ENCODE results near the gene SMIM24. TPM values are rescaled to one million over a fixed set of nuclear protein-coding genes. Genes with fewer than 3 reads are reported as not detected.
"Not testable (repeated sequence)": the region's sequence is repeated elsewhere in the genome, so short reads cannot be mapped to it uniquely, and the experiment has no call there.

SMIM24 gene
- total RNA-seq, 1 donor from 2014 or later: not detected

DNA sequence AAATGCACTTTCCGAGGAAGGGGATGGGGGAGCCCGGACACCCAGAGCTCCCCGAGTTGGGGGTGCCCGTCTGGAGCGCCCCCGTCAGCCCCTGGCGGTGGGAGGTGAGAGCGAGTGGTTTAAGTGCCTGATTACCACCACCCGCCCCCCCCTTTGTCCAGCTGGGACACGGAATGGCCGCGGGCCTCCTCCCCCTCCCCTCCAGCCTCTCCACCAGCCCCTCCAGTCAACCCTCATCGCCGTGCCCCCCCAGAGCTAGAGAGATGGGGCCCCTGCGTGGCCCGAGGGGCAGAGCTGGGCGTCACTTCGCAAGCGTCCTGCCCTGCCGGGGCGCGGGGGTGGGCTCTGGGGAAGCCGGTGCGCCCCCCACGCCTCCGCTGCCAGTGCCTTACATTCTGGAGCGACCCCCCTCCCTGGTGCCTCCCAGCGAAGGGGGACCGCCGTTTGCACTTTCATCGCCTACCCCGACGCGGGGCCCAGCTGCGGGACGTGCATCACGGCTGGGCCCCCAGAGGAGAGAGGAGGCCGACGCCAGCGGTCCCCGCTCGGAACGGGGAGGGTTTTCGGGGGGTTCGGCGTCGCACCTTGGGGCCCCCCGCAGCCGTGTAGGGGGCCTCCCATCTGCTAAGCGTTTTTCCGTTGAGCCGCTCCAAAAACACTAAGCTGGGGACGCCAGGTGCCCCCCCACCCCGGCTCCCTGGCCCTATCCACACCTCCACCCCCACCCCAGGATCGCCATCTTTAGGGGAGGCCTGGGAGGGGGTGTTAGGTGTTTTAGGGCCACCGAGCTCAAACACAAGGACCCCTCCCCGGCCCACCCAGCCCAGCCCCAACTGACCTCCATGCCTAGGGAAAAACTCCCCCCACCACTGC lies 16.4 kb downstream of the SMIM24 start:
- peak; percentile 69 for DNase-seq (ENCODE audit: missing footprints)
- no peak for ATAC-seq
- intact Hi-C loops (cut with DNase I): no loop called here

DNA sequence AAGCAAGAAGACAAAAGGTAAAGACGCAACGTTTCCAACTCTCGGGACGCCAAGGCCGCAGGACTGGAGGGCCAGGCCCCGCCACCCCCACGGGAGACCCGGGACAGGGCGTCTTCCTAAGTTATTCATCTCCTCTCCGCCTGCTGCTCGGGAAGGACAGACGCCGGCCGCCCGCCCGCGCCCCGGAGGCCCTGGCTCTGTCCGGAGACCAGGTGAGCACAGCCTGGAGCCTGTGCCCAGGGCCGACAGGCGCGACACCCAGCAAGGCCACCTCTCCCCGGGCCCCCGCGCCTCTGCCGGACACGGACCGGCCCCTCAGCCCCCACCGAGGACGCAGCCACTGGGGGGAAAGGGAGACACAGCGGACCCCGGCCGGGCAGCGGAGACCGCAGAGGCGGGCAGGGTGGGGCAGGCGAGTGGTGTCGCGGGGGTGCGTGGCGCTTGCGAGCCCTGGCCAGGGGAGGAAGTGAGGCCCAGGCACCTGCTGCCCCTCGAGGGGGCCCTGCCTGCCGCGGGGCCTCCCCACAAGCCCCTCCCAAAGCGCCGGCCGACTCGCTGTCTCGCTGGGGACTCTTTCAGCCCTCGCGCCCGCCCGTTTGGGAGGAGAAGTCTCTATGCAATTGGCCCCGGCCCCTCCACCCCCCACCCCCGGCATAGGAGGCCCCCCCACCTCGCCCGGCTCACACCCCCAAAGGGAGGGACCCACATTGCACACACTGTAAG lies 17.2 kb downstream of the SMIM24 start:
- no peak for ATAC-seq
- intact Hi-C loops (cut with DNase I): no loop called here
- DNase-seq (ENCODE audit: missing footprints): peak; percentile 53

DNA sequence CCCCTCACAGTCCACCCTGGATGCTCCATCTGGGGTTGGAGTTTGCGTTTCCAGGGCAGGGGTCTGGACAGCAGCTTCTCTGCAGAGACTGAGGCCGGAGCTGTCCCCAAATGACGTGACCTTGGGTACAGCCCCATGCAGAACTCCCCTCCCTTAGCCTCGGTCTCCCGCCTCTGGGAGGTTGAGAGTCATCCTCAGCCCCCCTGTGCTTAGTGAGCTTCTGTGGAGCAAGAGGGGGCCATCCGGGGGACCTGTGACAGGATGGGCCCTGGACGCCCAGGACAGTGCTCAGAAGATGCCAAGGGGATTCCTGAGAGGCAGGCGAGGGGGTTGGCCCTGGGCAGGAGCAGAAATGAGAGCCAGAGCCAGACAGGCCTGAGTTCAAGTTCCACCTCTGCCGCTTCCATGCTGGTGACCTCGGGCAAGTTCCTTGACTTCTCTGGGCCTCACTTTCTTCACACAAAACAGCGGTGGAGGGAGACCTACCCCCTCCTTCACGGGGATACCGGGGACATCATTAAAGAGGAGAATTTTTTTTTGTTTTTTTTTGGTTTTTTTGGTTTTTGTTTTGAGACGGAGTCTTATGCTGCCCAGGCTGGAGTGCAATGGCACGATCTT lies 20.3 kb downstream of the SMIM24 start:
- ATAC-seq (no peak), DNase-seq (ENCODE audit: missing footprints) (peak; percentile 30)
- intact Hi-C loops (cut with DNase I): loop anchor here (2.0 kb wide), 1 partner anchor 25 kb away; no protein-coding TSS in a partner anchor

DNA sequence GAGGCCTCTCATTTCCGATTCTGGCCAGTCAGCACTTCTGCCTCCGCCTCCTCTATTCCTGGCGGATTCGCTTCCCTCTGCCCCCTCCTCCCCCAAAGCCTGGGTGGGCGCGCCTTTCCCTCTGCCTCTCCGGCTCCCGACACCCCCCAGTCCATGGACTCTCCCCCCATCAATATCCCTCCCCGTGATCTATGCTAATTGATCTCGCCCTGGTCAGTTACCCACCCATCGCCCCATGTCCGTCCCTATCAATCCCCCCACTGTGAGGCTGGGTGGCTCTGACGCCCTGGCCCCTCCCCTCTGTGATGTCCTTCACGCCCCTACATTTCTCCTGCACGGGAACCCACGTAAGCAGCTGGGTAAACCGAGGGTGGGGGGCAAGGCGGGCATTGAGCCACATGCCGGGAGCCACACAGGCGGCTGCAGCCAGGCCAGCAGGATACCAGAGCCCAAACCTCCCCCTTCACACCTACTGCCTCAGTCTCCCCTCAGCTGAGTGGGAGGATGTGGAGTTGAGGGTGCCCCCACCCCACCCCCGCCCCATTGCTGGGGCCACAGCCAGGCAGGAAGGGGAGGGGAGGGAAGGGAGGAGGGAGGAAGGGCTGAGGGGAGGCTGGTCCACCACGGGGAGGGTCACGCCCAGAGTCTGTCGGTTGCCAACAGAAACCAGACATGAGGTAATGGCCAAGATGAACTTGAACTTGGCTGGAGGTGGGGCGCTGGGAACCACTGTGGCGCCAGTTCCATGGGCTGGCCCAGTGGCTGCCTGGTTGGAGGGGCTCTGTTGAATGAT lies 21.0 kb downstream of the SMIM24 start:
- DNase-seq (ENCODE audit: missing footprints) (peak; percentile 89), ATAC-seq (peak; percentile 87)
- intact Hi-C loops (cut with DNase I): loop anchor here (2.0 kb wide), 1 partner anchor 24 kb away; no protein-coding TSS in a partner anchor

DNA sequence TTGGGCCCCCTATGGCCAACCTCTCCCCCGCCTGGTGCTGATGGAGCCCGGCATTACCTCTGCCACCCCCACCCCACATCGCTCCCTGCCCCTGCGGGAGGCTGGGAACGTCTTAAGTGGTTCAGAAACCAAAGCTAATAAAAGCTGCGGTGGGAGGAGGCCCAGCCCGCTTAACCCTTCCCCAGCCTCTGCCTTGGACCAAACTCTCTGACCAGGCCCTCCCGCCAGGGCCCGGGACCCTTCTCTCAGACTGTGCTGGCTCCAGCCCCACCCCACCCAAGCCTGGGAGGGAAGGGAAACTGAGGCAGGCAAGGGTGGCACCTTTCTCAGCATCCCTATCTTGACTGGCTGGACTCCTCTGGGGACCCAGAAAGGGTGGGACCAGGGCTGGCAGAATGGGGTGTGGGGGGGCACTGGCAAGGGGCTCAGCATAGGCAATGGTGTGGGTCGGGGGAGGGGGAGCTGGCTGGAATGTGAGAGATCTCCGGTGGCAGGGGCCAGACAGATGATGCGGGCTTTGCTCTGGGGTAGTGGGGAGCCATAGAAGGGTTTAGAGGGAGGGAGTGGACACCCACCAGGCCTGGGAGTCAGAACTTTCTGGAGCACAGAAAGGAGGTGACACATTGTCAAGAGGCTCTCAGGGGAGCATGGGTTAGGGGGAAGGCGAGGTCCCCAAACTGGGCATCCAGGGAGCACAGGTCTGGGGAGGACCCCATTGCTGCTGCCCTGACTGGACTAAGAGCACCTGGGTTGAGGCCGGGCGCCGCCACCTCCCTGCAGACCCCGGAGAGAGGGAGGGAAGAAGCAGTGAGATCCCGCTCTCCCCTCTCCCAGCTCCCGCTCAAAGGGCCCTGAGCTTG lies 21.9 kb downstream of the SMIM24 start:
- intact Hi-C loops (cut with DNase I): loop anchor here (2.0 kb wide), 1 partner anchor 24 kb away; no protein-coding TSS in a partner anchor
- DNase-seq (ENCODE audit: missing footprints) (no peak), ATAC-seq (no peak)

DNA sequence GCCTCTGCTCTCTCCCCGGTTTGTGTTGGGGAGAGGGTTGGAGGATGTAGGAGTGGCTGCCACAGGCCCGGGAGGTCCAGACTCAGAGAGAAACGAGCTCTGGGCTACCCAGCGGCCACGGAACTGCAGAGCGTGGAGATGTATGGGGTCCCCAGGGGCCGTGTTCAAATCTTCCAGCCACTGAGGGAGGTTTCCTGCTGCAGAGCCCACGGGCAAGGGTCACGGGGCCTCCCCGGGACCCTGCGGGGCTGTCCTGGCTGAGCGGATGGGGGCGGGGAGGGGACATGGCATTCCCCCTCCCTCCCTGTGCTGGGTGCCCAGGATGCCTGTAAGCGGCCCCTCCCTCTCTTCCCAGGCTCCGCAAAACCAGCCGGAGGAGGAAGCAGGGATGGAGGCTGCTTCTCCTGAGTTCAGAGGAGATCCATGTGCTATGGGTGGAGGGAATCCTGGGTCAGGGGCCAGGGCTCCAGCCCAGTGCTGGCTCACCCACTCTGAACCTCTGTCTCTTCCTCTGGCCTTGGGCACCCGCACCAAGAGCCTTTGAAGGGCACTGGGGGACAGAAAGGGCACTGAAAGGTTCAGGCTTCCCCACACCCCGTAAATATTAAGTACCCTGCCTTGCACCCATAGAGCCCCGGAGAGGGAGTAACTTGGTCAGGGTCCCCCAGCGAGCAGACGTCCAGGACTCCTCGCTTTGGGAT lies 22.6 kb downstream of the SMIM24 start:
- intact Hi-C loops (cut with DNase I): loop anchor here (2.0 kb wide), 1 partner anchor 23 kb away; no protein-coding TSS in a partner anchor
- ATAC-seq: no peak
- DNase-seq (ENCODE audit: missing footprints): no peak

DNA sequence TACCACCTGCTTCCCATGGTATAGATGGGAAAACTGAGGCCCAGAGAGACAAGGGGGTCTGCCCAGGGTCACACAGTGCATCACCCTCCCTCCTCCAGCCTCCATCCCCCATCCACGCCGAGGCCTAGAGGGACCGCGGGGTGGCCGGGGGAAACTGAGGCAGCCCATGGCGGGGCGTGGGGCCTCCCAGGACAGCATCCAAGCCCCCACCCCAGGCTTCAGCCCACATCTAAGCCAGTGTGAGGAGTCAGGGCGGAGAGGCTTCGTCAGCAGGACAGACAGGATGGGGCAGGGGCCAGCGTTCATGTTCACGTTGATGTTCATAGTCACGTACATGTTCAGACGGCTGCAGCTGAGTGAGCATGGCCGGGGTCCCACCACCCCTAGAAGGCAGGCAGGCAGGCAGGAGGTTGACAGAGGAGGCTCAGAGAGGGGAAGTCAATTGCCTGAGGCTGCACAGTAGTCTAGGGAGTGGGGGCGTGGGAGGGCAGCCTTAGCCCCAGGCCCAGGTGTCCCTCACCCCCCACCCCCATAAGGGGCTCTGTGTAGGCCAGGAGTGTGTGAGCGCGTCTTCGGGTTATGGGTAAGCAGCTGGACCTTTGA lies 23.3 kb downstream of the SMIM24 start:
- DNase-seq (ENCODE audit: missing footprints): no peak
- ATAC-seq: no peak

DNA sequence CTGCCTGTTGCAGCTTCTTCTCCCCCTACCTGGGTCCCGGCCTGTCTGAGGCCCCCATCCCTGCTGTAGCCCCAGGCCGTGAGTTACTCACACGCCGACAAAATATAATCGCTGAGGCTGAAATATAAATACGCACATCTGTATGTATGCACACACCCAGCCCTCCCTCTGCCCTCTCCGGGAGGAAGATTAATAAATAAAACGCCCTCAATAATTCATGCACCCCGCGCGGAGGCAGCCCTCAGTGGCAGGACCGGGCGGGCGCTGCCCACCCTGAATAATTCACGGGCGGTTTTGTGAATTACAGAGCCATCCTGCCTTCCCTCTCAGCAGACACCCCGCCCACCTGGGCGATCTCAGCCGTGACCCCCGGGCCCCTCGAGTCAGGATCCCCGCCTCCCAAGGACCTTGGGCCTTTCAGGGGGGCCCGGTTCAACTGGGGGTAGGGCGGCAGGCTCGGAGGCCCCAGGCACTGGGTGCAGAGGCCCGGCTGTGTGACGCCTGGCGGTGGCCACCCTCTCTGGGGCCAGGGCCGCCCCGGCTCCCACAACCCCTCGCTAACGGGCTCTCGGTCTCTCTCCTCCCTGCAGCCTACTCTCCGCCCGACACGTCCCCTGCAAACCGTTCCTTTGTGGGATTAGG lies 24.2 kb downstream of the SMIM24 start:
- intact Hi-C loops (cut with DNase I): no loop called here
- DNase-seq (ENCODE audit: missing footprints) (no peak), ATAC-seq (no peak)

More for the DNA sequence above, 23.3 kb downstream of the SMIM24 start:
- intact Hi-C loops (cut with DNase I): no loop called here

DNA sequence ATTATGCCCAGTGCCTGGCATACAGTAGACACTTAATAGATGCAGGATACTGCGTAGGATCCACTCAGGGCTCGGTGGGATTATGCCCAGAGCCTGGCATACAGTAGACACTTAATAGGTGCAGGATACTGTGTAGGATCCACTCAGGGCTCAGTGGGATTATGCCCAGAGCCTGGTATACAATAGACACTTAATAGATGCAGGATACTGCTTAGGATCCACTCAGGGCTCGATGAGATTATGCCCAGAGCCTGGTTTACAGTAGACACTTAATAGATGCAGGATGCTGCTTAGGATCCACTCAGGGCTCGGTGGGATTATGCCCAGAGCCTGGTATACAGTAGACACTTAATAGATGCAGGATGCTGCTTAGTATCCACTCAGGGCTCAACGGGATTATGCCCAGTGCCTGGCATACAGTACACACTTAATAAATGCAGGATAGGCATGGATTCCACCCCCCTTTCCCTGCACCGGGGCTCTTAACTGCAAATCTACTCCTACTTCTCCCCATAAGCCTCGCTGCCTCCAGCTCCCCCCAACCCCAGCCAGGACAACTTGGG lies 24.9 kb downstream of the SMIM24 start:
- DNase-seq (ENCODE audit: missing footprints) (no peak), ATAC-seq (no peak)
- intact Hi-C loops (cut with DNase I): no loop called here

DNA sequence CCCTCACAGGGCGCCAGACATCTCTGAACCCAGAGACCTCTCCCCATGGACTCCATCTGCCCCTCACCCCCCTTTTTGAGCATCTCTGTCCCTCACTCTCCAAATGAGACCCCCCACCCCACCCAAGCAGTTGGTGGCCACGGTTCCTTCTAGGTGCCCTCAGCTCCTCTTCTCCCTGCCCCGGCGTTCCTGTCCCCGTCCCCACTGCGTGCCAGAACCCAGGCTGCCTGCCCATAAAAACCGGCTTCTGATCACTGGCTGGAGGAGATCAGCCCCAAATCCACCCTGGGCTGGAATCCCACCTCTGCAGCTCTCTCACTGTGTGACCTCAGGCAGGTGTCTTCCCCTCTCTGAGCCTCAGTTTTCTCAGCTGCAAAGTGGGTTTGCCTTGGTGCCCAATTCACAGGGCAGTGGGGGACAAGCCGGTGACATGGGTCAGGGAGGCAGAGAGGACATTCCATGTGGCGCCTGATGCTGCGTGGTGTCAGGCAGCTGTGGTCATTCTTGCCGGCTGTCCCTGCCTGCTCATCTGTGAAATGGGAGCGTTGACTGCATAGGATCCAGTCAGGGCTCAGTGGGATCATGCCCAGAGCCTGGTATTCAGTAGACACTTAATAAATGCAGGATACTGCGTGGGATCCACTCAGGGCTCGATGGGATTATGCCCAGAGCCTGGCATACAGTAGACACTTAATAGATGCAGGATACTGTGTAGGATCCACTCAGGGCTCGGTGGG lies 25.5 kb downstream of the SMIM24 start:
- intact Hi-C loops (cut with DNase I): no loop called here
- ATAC-seq (no peak), DNase-seq (ENCODE audit: missing footprints) (no peak)

DNA sequence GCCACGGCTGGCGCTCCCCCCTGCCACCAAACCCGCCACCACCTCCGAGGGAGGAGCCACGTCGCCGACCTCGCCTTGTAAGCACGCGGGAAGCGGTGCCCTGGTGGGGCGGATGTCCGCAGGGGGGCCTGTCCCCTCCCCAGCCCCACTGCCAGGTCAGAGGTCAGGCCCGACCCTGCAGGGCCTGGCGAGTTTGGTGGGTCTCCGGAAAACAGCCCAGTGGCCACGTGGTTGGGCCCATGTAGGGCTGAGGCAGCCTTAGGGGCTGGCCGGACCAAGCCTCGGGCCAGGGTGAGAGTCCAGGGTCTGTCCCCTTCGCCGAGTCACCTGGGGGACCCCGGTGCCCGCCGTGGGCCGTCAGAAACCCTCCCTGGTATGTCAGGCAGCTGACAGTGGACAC lies 26.5 kb downstream of the SMIM24 start:
- ATAC-seq (no peak), DNase-seq (ENCODE audit: missing footprints) (no peak)
- intact Hi-C loops (cut with DNase I): no loop called here

DNA sequence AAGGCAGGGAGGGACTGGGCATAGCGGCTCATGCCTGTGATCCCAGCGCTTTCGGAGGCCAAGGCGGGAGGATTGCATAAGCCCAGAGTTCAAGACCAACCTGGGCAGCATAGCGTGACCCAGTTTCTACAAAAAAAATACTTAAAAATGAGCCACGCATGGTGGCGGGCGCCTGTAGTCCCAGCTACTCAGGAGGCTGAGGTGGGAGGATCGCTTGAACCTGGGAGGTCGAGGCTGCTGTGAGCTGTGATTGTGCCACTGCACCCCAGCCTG lies 27.4 kb downstream of the SMIM24 start:
- intact Hi-C loops (cut with DNase I); ATAC-seq: not testable (repeated sequence)
- DNase-seq (ENCODE audit: missing footprints): peak; percentile 64

DNA sequence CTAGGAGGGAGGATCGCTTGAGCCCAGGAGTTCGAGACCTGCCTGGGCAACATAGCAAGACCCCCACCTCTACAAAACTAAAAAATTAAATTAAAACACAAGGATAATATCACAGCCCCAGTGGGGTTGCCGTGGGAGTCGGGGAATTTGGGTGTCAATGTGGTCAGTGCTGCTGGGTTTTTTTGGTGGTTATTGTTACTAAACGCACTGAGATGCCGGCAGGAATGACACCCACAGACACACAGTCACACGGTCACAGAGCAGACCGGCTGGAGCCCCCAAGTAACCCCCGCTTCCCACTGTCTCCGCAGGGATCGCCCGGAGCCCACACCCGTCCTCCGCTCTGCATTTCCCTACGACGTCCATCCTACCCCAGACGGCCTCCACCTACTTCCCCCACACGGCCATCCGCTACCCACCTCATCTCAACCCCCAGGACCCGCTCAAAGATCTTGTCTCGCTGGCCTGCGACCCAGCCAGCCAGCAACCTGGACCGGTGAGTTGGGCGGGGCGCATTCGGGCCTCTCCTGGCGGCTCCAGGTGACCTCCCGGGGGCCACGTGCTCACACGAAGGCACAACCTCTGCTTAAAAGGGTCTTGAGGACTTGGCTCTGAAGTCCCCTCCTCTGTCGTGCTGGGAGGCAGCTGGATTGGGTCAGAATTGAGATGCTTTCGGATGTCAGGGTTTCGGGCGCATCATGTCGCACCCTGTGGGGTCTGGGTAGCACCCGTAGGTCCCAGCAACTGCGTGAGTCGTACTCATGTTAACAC lies 28.0 kb downstream of the SMIM24 start:
- peak; percentile 23 for DNase-seq (ENCODE audit: missing footprints)
- intact Hi-C loops (cut with DNase I): no loop called here
- ATAC-seq: no peak

DNA sequence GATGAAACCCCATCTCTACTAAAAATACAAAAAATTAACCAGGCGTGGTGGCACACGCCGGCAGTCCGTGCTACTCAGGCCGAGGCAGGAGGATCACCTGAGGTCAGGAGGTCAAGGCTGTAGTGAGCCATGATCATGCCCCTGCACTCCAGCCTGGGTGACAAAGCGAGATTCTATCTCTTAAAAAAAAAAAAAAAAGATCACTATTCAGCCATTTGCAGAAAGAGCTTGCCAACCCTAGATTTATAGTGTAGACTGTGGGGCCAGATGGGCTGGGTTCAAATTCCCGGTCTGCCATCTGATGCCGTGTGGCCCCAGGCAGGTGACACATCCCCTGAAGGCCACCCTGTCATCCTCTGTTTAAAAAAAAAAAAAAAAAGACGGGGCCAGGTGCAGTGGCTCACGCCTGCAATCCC lies 28.9 kb downstream of the SMIM24 start:
- ATAC-seq: no peak
- peak; percentile 17 for DNase-seq (ENCODE audit: missing footprints)
- intact Hi-C loops (cut with DNase I): no loop called here
